WERI-Rb-1 (cell line): ENCODE measurements around the gene ANK2.

Experiments
- DNase-seq: peaks from one replicate; pipeline ENCODE4 v3.0.0-alpha.2; 2020
- H3K27ac ChIP-seq: fragments of 250-450 bp; sonication (Bioruptor Pico); 2 replicates; pipeline ENCODE4 v1.5.1; 2020; ENCODE audit warnings: mild to moderate bottlenecking, moderate library complexity
- H3K27me3 ChIP-seq: fragments of 250-450 bp; sonication (Bioruptor Pico); 2 replicates; pipeline ENCODE4 v1.5.1; 2021; ENCODE audit warnings: mild to moderate bottlenecking, low read depth, moderate library complexity; ENCODE audit not compliant: insufficient read depth, severe bottlenecking
- H3K36me3 ChIP-seq: fragments of 250-450 bp; sonication (Bioruptor Pico); 2 replicates; pipeline ENCODE4 v1.5.1; 2020; ENCODE audit warnings: mild to moderate bottlenecking, moderate library complexity
- H3K4me3 ChIP-seq: 2 replicates; pipeline ENCODE4 v1.5.1; 2011; ENCODE audit warnings: low read depth, mild to moderate bottlenecking, control low read depth, low read length
- H3K9me3 ChIP-seq: fragments of 250-450 bp; sonication (Bioruptor Pico); 2 replicates; pipeline ENCODE4 v1.5.1; 2021; ENCODE audit warnings: mild to moderate bottlenecking, moderate library complexity; ENCODE audit not compliant: severe bottlenecking
- CTCF ChIP-seq: IDR thresholded peaks from 2 replicates; pipeline ENCODE4 v1.5.1; 2011; ENCODE audit warnings: low read depth, mild to moderate bottlenecking, control low read depth, inconsistent platforms, low read length

The ANK2 gene

GRCh38 chr4:113330200-113330599, 280.7 kb downstream of the ANK2 start:
- Histone ChIP-seq H3K9me3 (no peaks in the 10 kb centered on the region), H3K36me3 (no peaks in the 10 kb centered on the region), H3K27ac (no peak overlapping the region), H3K4me3 (no peak overlapping the region), H3K27me3 (no peaks in the 10 kb centered on the region)
- DNase-seq, result no peak
- no peak for TF ChIP-seq CTCF

DNA sequence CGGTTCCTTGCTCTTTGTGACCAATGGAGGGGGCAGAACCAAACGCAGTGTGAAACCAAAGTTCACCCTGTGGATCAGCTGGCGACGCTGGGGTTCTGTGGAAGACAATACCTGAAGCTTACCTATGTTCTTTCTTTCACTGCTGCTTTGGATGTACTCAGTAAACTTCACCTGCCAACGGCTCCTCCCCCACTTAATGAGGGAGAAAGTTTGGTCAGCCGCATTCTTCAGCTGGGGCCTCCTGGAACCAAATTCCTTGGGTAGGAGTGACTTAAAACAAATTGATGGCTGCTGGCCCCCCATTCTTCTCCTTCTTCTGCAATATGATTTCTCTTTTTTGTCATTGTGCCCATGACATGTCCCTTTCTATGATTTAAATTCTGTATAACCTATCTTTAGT, 282.4 kb downstream of the ANK2 start:
- Histone ChIP-seq H3K27ac (no peak overlapping the region), H3K4me3 (no peak overlapping the region), H3K27me3 (no peaks in the 10 kb centered on the region), H3K36me3 (no peaks in the 10 kb centered on the region; the same call in 1 of the 2 replicates), H3K9me3 (no peaks in the 10 kb centered on the region)
- no peak for DNase-seq
- no peak for TF ChIP-seq CTCF

DNA sequence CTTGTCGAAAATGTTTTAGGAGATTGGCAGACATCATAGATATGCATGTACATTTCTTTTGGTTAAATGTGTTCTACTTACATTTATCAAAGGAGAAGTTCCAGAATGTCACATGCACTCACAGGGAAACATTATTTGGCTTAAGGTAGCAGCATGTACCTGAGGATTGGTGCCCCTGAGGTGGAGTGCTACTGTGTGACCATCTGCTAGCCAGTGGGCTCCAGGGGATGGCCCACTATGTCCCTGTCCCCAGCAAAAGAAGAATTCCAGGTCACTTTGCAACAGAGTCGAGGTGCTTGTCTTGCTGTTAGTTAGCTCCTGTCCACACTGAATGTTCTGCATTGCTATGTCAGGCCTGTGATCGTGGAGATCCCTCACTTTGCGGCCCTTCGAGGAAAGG, 283.2 kb downstream of the ANK2 start:
- no peak overlapping the region for H3K27ac ChIP-seq
- no peaks in the 10 kb centered on the region for H3K27me3 ChIP-seq
- TF ChIP-seq CTCF, result no peak
- no peaks in the 10 kb centered on the region; the same call in 1 of the 2 replicates for H3K36me3 ChIP-seq
- no peak for DNase-seq
- H3K9me3 ChIP-seq, result no peaks in the 10 kb centered on the region
- no peak overlapping the region for H3K4me3 ChIP-seq

DNA sequence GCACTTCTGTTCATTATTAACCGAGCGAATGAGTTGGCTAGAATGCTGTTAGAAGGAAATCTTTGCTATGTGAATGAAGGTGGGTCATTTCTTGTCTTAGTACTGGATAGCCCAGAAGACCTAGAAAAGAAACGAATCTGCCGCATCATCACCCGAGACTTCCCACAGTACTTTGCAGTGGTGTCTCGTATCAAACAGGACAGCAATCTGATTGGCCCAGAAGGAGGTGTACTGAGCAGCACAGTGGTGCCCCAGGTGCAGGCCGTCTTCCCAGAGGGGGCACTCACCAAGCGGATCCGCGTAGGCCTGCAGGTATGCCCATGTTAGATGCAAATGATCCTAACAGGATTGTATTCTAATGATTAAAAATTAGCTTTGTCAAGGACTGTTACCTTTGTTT, 286.3 kb downstream of the ANK2 start:
- Histone ChIP-seq H3K27ac (no peak overlapping the region), H3K27me3 (no peaks in the 10 kb centered on the region), H3K4me3 (no peak overlapping the region), H3K36me3 (no peaks in the 10 kb centered on the region; the same call in 1 of the 2 replicates), H3K9me3 (no peaks in the 10 kb centered on the region)
- DNase-seq, result no peak
- TF ChIP-seq CTCF, result no peak

DNA sequence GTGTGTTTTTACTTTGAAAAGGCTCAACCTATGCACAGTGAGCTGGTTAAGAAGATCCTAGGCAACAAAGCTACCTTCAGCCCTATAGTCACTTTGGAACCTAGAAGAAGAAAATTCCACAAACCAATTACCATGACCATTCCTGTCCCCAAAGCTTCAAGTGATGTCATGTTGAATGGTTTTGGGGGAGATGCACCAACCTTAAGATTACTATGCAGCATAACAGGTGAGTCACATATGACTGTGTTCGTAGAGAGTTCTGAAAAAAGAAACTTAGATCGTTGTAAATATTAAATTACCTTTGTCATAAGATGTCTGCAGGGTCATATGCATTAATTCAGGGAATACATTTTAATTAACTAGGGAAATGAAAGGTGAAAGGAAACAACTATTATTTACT, 287.1 kb downstream of the ANK2 start:
- Histone ChIP-seq H3K9me3 (no peaks in the 10 kb centered on the region), H3K36me3 (no peaks in the 10 kb centered on the region; the same call in 1 of the 2 replicates), H3K27me3 (no peaks in the 10 kb centered on the region), H3K4me3 (no peak overlapping the region), H3K27ac (no peak overlapping the region)
- no peak for TF ChIP-seq CTCF
- no peak for DNase-seq

DNA sequence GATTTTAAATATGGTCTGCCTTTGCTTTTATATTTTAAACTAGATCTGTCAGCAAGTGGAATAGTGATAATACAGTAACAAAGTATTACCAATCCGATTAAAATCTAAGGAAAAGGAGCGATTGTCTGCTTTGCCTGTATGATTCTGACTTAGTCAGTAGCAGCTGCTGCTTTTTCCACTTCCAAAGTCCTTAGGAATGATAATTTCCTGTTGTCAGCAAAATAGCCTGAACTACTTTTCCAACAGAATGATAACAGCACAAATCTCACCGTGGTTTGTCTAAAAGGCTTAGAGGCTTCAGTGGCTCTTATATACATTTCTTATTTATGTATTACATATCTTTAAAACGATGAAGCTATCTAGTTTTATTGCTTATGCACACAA, 290.0 kb downstream of the ANK2 start:
- H3K9me3 ChIP-seq, result no peaks in the 10 kb centered on the region
- no peak overlapping the region for H3K4me3 ChIP-seq
- no peaks in the 10 kb centered on the region for H3K27me3 ChIP-seq
- no peak for TF ChIP-seq CTCF
- no peak for DNase-seq
- no peak overlapping the region for H3K27ac ChIP-seq
- peaks cover 4% of the 10 kb centered on the region for H3K36me3 ChIP-seq
